ENCODE results near the gene NFE2L2. TPM values are rescaled to one million over a fixed set of nuclear protein-coding genes. Genes with fewer than 3 reads are reported as not detected.

The NFE2L2 gene
- polyA plus RNA-seq, 1 donor (not counting 4 experiments of a cell fraction or from before 2014, with no cell fraction given), result 177 TPM

- peak; percentile 81 for FAIRE-seq
- no peak overlapping the region for H2AFZ ChIP-seq (ENCODE audit: control insufficient read depth, low read length)
These were observed 42.0 kb upstream of the NFE2L2 start for GRCh38 chr2:177306550-177306949.

GRCh38 chr2:177303939-177304338 is 39.4 kb upstream of the NFE2L2 start:
- no peaks in the 10 kb centered on the region for H3K9me3 ChIP-seq (ENCODE audit: control insufficient read depth, low read depth, low read length)
- DNase-seq (ENCODE audit: low read depth, low spot score), result no peak
- dilution Hi-C loops (cut with MboI; ENCODE audit: extremely low pct_ligation_motif_present, low sequenced_read_pairs), result no loop called here
- H3K27me3 ChIP-seq (ENCODE audit: control insufficient read depth, extremely low read depth, insufficient read depth, low read length), result no peaks in the 10 kb centered on the region
- H2AFZ ChIP-seq (ENCODE audit: control insufficient read depth, low read length), result no peak overlapping the region
- no peak overlapping the region for H3K4me2 ChIP-seq (ENCODE audit: control insufficient read depth, extremely low read depth, insufficient read depth, low read depth, low read length)
- H3K4me3 ChIP-seq (ENCODE audit: control insufficient read depth in 2 of 3, extremely low read depth in 1 of 3, insufficient read depth in 2 of 3, low read depth in 1 of 3, low read length in 3 of 3), result no peak overlapping the region
- TF ChIP-seq EZH2 (IDR thresholded peaks at IDR 0.05; ENCODE audit: low read length) (no peak), CTCF (optimal IDR thresholded peaks at IDR 0.05 in 1 of 3, IDR thresholded peaks at IDR 0.05 in 1 of 3, conservative IDR thresholded peaks at IDR 0.05 in 1 of 3; ENCODE audit: extremely low read depth in 1 of 3, insufficient read depth in 2 of 3, low read length in 3 of 3) (peak in 2 of 3 experiments; percentile 17 to 27)
- no peaks in the 10 kb centered on the region for H3K9me1 ChIP-seq (ENCODE audit: control insufficient read depth, extremely low read depth, insufficient read depth, low read length)
- H3K27ac ChIP-seq (ENCODE audit: control insufficient read depth, insufficient read depth, low read length), result no peak overlapping the region
- no peaks in the 10 kb centered on the region for H4K20me1 ChIP-seq (ENCODE audit: control insufficient read depth, extremely low read depth, insufficient read depth, low read length)
- no peak for FAIRE-seq
- no peaks in the 10 kb centered on the region for H3K79me2 ChIP-seq (ENCODE audit: control insufficient read depth, insufficient read depth, low read length)
- no peak overlapping the region for H3K9ac ChIP-seq (ENCODE audit: control insufficient read depth, extremely low read depth, insufficient read depth, low read length)
- peaks cover 9% of the 10 kb centered on the region for H3K4me1 ChIP-seq (ENCODE audit: control insufficient read depth, extremely low read depth, insufficient read depth, low read length)
- H3K36me3 ChIP-seq (ENCODE audit: control insufficient read depth in 2 of 2, extremely low read depth in 1 of 2, insufficient read depth in 2 of 2, low read length in 2 of 2), result peaks cover 0 to 2% of the 10 kb centered on the region in 2 experiments

More at GRCh38 chr2:177306550-177306949, 42.0 kb upstream of the NFE2L2 start:
- no peaks in the 10 kb centered on the region for H3K9me1 ChIP-seq (ENCODE audit: control insufficient read depth, extremely low read depth, insufficient read depth, low read length)
- H3K36me3 ChIP-seq (ENCODE audit: control insufficient read depth in 2 of 2, extremely low read depth in 1 of 2, insufficient read depth in 2 of 2, low read length in 2 of 2), result peaks cover 0 to 2% of the 10 kb centered on the region in 2 experiments
- no peak overlapping the region for H3K9ac ChIP-seq (ENCODE audit: control insufficient read depth, extremely low read depth, insufficient read depth, low read length)
- no peak for DNase-seq (ENCODE audit: low read depth, low spot score)
- no peak for TF ChIP-seq CTCF (optimal IDR thresholded peaks at IDR 0.05 in 1 of 3, IDR thresholded peaks at IDR 0.05 in 1 of 3, conservative IDR thresholded peaks at IDR 0.05 in 1 of 3; ENCODE audit: extremely low read depth in 1 of 3, insufficient read depth in 2 of 3, low read length in 3 of 3)
- TF ChIP-seq EZH2 (IDR thresholded peaks at IDR 0.05; ENCODE audit: low read length), result no peak
- no peaks in the 10 kb centered on the region for H4K20me1 ChIP-seq (ENCODE audit: control insufficient read depth, extremely low read depth, insufficient read depth, low read length)
- peak overlapping the region; percentile 39 for H3K4me2 ChIP-seq (ENCODE audit: control insufficient read depth, extremely low read depth, insufficient read depth, low read depth, low read length)
- dilution Hi-C loops (cut with MboI; ENCODE audit: extremely low pct_ligation_motif_present, low sequenced_read_pairs), result no loop called here
- peaks cover 9% of the 10 kb centered on the region for H3K4me1 ChIP-seq (ENCODE audit: control insufficient read depth, extremely low read depth, insufficient read depth, low read length)
- H3K9me3 ChIP-seq (ENCODE audit: control insufficient read depth, low read depth, low read length), result no peaks in the 10 kb centered on the region
- no peaks in the 10 kb centered on the region for H3K27me3 ChIP-seq (ENCODE audit: control insufficient read depth, extremely low read depth, insufficient read depth, low read length)
- no peak overlapping the region for H3K27ac ChIP-seq (ENCODE audit: control insufficient read depth, insufficient read depth, low read length)
- no peak overlapping the region for H3K4me3 ChIP-seq (ENCODE audit: control insufficient read depth in 2 of 3, extremely low read depth in 1 of 3, insufficient read depth in 2 of 3, low read depth in 1 of 3, low read length in 3 of 3)
- no peaks in the 10 kb centered on the region for H3K79me2 ChIP-seq (ENCODE audit: control insufficient read depth, insufficient read depth, low read length)
